Measurements from ENCODE around the gene S100A6.

DNA sequence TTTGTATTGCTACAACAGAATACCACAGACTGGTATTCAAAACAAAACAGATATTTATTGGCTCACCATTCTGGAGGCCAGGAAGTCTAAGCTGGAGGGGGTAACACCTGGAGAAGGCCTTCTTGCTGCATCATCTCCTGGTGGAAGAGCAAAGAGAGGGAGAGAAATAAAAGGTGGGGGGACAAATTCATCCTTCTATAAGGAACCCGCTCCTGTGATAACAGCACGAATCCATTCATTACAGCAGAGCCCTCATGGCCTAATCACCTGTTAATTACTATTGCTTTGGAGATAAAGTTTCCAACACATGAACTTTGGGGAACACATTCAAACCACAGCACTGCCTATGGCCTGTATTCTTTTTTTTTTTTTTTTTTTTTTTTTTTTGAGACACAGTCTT, 24.4 kb upstream of the S100A6 start:
- TF ChIP-seq CTCF (IDR thresholded peaks at IDR 0.05) (no peak), ATF1 (CRISPR knock-in tag; IDR thresholded peaks at IDR 0.05) (no peak)
